Brain microvascular endothelial cell (primary cell): Measurements from ENCODE around the gene TERT.

Source experiments
- DNase-seq: peaks from one replicate; pipeline ENCODE4 v3.0.0-alpha.2; 2020
- H3K27ac ChIP-seq: fragments of 250-450 bp; sonication (Bioruptor Pico); 2 replicates; pipeline ENCODE4 v1.5.1; 2020; ENCODE audit warnings: mild to moderate bottlenecking, moderate library complexity
- H3K27me3 ChIP-seq: fragments of 250-450 bp; sonication (Bioruptor Pico); replicated peaks from 2 replicates; pipeline ENCODE4 v1.5.1; 2020; ENCODE audit warnings: mild to moderate bottlenecking
- H3K36me3 ChIP-seq: fragments of 250-450 bp; sonication (Bioruptor Pico); replicated peaks from 2 replicates; pipeline ENCODE4 v1.5.1; 2020; ENCODE audit warnings: mild to moderate bottlenecking
- H3K4me3 ChIP-seq: 2 replicates; pipeline ENCODE4 v1.5.1; 2011; ENCODE audit warnings: low read depth, mild to moderate bottlenecking, control low read depth, low read length, moderate library complexity
- in situ Hi-C: cut with HindIII; loops from 2 replicates; pipeline ENCODE4 v1.10.0; 2017; ENCODE audit warnings: low sequenced_read_pairs, low pct_ligation_motif_present
- TF ChIP-seq, protein P1 (sequence below): IDR thresholded peaks from 2 replicates; pipeline ENCODE4 v1.5.1; 2011; ENCODE audit warnings: low read depth, mild to moderate bottlenecking, moderate library complexity, low read length, control low read depth, inconsistent platforms; ENCODE audit errors: missing control alignments

TERT gene

DNA sequence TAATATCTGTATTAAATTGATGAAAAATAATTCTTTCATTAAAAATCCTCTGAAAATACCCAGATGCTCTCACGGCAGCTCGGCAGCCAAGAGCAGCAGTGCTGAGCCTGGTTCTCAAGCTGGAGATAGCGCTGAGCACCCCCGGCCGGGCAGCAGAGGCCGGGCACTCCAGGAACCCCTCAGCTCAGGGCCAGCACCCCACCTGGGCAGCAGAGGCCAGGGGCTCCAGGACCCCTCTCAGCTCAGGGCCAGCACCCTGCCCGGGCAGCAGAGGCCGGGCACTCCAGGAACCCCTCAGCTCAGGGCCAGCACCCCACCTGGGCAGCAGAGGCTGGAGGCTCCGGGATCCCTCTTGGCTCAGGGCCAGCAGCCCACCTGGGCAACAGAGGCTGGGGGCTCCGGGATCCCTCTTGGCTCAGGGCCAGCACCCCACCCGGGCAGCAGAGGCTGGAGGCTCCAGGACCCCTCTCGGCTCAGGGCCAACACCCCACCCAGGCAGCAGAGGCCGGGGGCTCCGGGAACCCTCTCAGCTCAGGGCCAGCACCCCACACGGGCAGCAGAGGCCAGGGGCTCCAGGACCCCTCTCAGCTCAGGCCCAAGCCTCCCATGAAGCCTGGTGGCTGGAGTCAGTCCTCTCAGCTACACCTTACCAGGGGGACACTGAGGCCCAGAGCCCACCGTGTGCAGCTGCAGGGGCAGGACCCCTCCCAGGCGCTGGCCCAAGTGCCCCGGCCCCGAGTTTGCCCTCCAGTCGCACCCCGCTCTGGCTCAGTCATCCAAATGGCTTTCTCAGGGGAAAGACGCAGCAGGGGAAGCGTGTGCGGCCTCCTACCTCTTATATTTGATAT is 28.3 kb upstream of the TERT start:
- no peak for DNase-seq
- in situ Hi-C loops, result loop anchor here (25.0 kb wide), 1 partner anchor 111 kb away; the partner anchor contains the start of gene SLC6A19
- no peak overlapping the region for H3K4me3 ChIP-seq
- TF ChIP-seq, protein P1, sequence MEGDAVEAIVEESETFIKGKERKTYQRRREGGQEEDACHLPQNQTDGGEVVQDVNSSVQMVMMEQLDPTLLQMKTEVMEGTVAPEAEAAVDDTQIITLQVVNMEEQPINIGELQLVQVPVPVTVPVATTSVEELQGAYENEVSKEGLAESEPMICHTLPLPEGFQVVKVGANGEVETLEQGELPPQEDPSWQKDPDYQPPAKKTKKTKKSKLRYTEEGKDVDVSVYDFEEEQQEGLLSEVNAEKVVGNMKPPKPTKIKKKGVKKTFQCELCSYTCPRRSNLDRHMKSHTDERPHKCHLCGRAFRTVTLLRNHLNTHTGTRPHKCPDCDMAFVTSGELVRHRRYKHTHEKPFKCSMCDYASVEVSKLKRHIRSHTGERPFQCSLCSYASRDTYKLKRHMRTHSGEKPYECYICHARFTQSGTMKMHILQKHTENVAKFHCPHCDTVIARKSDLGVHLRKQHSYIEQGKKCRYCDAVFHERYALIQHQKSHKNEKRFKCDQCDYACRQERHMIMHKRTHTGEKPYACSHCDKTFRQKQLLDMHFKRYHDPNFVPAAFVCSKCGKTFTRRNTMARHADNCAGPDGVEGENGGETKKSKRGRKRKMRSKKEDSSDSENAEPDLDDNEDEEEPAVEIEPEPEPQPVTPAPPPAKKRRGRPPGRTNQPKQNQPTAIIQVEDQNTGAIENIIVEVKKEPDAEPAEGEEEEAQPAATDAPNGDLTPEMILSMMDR, result no peak
- H3K27me3 ChIP-seq, result no peaks in the 10 kb centered on the region
- H3K27ac ChIP-seq, result no peak overlapping the region
- peaks cover 62% of the 10 kb centered on the region for H3K36me3 ChIP-seq

DNA sequence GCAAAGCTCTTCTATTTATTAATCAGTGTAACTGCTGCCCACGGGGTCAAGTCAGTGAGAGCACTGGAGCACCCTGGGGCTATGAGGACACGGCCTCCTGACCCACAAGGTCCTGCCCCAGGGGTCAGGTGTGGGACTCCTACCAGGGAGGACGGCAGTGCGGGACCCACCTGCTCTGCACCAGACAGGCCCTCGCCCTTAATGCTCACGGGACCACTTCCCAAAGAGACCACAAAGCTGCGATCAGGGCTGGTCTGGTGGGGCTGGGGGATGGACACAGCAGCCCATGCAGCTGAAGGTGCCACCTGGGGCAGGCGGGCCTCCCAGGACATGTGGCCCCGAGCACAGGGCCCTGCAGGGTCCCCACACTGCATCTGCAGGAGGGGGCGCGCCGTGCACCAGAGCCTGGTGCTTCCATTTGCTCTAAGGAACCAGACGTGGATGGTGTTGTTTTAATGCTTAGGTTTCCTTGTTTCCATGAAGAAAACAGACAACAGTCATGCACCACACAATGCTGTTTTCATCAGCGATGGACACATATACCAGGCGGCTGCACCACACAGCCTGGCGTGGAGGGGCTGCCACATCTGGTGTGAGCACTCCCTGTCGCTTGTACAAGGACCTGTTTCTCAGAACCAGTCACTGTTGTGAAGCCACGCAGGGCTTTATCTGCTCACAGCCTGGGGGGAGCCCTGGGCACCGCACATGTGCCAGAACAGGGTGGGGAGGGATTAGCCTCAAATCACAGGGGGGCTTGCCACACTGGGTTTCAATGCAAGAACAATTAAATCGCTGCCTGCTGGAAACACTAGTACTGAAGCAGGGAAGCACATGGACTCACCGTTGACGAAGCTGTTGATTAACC is 27.4 kb upstream of the TERT start:
- in situ Hi-C loops, result loop anchor here (25.0 kb wide), 1 partner anchor 110 kb away; the partner anchor contains the start of gene SLC6A19
- no peak overlapping the region for H3K4me3 ChIP-seq
- no peak for DNase-seq
- TF ChIP-seq, protein P1, result no peak
- H3K36me3 ChIP-seq, result peaks cover 67% of the 10 kb centered on the region
- H3K27ac ChIP-seq, result no peak overlapping the region
- no peaks in the 10 kb centered on the region for H3K27me3 ChIP-seq

DNA sequence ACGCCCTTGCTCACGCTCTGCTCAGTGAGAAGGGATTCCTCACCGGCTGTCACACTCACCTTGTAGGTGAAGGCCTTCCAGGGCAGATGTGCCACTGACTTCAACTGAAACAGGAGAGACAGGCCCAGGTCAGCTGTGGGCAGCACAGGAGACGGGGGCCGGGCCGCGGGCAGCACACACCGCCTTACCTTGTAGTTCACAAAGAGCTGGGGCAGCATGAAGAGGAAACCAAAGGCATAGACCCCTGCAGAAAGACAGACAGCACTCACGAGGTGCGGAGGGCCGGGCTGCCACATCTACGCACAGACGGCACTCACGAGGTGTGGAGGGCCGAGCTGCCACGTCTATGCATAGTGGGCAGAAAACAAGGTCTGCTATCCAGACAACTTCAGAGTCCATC is 26.7 kb upstream of the TERT start:
- H3K27ac ChIP-seq, result no peak overlapping the region
- H3K4me3 ChIP-seq, result no peak overlapping the region
- in situ Hi-C loops, result loop anchor here (25.0 kb wide), 1 partner anchor 109 kb away; the partner anchor contains the start of gene SLC6A19
- DNase-seq, result no peak
- TF ChIP-seq, protein P1, result no peak
- H3K36me3 ChIP-seq, result peaks cover 68% of the 10 kb centered on the region
- H3K27me3 ChIP-seq, result no peaks in the 10 kb centered on the region

DNA sequence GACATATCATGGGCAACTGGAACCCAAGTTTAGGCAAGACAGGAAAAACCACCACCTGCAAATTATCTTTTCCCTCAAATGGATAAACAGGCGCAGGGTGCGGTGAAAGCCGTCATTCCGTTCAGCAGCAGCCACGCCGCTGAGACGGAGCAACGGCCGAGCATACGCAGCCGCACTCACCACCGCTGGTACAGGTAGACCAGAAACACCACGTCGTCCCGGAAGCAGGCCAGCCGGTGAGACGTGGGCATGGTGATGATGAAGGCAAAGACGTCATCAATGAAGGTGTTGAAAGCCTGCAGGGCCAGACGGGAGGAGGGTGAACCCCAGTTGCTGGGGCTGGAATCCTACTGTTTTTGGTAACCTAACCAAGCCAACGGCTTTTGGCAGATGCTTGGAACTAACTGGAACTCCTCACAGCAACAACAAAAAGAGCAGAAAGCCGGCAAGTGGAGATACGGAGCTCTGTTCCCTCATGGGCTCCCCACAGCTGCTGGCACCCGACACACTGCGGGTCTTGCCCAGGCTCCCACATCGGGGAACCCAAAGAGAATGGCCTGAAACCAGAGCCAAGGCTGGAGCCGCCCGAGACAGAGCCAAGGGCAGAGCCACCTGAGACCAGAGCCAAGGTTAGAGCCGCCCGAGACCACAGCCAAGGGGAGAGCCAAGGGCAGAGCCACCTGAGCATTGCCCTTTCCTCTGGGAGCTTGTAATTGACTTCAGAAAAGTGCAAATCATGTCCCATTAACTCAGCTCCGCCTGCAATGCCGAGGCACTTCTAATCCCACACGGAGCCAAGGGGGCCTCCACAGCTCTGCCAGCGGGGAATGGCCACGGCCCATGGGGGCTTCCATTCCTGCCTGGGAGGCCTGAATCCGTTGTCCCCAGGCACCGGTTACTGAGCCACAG is 25.8 kb upstream of the TERT start:
- in situ Hi-C loops, result loop anchor here (25.0 kb wide), 1 partner anchor 108 kb away; the partner anchor contains the start of gene SLC6A19
- peaks cover 68% of the 10 kb centered on the region for H3K36me3 ChIP-seq

More for the DNA sequence above, 25.8 kb upstream of the TERT start:
- H3K4me3 ChIP-seq, result no peak overlapping the region
- H3K27me3 ChIP-seq, result no peaks in the 10 kb centered on the region
- H3K27ac ChIP-seq, result no peak overlapping the region
- no peak for DNase-seq
- TF ChIP-seq, protein P1, result no peak
